GM12873 (cell line): ENCODE measurements around the gene PCDHB5.

Source experiments
- CTCF ChIP-seq: IDR thresholded peaks from 2 replicates; pipeline ENCODE4 v1.5.1; 2012; ENCODE audit warnings: low read depth, mild to moderate bottlenecking, moderate library complexity, low read length, control low read depth; ENCODE audit not compliant: insufficient read depth; ENCODE audit errors: missing control alignments

Gene PCDHB5

GRCh38 chr5:141121563-141121962 lies 13.4 kb upstream of the PCDHB5 start, which contains the start of gene PCDHB4:
Gene PCDHB4, plus strand, starts transcription at chr5:141121818. Its CDS starts 181 bp downstream, at chr5:141121999.
- peak; percentile 20 for TF ChIP-seq CTCF

- TF ChIP-seq CTCF: no peak
These were observed 13.0 kb upstream of the PCDHB5 start for GRCh38 chr5:141121985-141122384.

GRCh38 chr5:141127305-141127704 lies 7.7 kb upstream of the PCDHB5 start:
- no peak for TF ChIP-seq CTCF

GRCh38 chr5:141135718-141136266 lies 786 bp downstream of the PCDHB5 start:
- TF ChIP-seq CTCF: no peak

- no peak for TF ChIP-seq CTCF
These were observed 14.8 kb downstream of the PCDHB5 start, which contains the start of gene PCDHB6 for GRCh38 chr5:141149812-141150211. Gene PCDHB6, plus strand, starts transcription at chr5:141150057. Its CDS starts 201 bp downstream, at chr5:141150258.

GRCh38 chr5:141150224-141150992 lies 15.4 kb downstream of the PCDHB5 start:
- TF ChIP-seq CTCF: no peak

GRCh38 chr5:141150993-141151325 lies 16.0 kb downstream of the PCDHB5 start:
- TF ChIP-seq CTCF: no peak
